ENCODE results near the gene CPE. TPM values are rescaled to one million over a fixed set of nuclear protein-coding genes. Genes with fewer than 3 reads are reported as not detected.

Gene CPE
- 6.9 and 8.5 TPM in 2 replicates for total RNA-seq

DNA sequence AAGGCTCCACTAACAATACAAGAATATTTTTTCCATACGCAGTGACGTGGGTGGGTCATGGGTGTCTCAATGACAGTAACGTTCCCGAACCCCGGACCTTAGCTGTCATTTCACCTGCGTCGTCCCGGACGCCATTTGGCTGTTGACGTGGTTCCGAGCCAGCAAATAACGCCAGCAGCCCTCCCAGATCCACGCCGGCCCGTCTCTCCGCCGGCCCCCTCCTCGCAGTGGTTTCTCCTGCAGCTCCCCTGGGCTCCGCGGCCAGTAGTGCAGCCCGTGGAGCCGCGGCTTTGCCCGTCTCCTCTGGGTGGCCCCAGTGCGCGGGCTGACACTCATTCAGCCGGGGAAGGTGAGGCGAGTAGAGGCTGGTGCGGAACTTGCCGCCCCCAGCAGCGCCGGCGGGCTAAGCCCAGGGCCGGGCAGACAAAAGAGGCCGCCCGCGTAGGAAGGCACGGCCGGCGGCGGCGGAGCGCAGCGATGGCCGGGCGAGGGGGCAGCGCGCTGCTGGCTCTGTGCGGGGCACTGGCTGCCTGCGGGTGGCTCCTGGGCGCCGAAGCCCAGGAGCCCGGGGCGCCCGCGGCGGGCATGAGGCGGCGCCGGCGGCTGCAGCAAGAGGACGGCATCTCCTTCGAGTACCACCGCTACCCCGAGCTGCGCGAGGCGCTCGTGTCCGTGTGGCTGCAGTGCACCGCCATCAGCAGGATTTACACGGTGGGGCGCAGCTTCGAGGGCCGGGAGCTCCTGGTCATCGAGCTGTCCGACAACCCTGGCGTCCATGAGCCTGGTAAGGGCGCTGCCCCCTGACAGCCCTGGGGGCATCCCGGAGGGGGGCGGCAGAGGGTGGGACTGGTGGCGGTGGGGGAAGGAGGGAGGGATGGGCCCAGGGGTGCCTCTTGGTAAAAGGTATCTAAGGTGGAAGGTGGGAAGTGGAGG lies at the start of gene CPE:
Gene CPE (plus strand): TSS at position 264 of the 933 bp plus-strand sequence. CDS start 214 bp downstream, at position 478.
- DNase-seq (ENCODE audit: insufficient read length, low spot score, missing footprints) = peak; percentile 95
- no peaks in the 10 kb centered on the region for H4K20me1 ChIP-seq (ENCODE audit: insufficient read depth, low read length)

DNA sequence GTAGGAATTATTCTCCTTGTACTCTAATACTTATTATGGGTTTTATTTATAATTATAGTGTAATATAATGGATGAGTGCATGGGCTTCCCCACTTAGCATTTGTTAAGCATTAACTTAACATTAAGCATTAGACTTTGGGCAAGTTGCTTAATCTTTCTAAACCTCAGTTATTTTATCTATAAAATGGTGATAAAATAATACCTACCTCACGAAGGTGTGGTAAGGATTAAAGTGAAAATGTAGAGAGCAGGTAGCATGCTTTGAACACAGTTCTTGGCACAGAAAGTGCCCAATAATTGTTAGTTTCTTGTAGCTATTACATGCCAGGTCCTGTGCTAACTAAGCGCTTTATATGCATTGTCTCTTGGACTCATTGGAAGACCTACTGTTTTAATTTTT lies 48.7 kb upstream of the CPE start:
- peaks cover 75% of the 10 kb centered on the region for H3K79me2 ChIP-seq (ENCODE audit: insufficient read depth, low read length)
- no peaks in the 10 kb centered on the region for H3K9me3 ChIP-seq (ENCODE audit: low read depth, low read length)
- DNase-seq (ENCODE audit: insufficient read length, low spot score, missing footprints) = no peak
- H3K4me3 ChIP-seq (ENCODE audit: insufficient read depth, low read length) = no peak overlapping the region
- H2AFZ ChIP-seq (ENCODE audit: low read length) = no peak overlapping the region
- H3K36me3 ChIP-seq (ENCODE audit: insufficient read depth, low read length) = peaks cover 6% of the 10 kb centered on the region
- no peak for TF ChIP-seq CTCF (IDR thresholded peaks at IDR 0.05; ENCODE audit: extremely low read depth, low read depth, low read length)
- peaks cover 25% of the 10 kb centered on the region for H3K4me1 ChIP-seq (ENCODE audit: insufficient read depth, low read length)
- peak overlapping the region; percentile 4 for H3K4me2 ChIP-seq (ENCODE audit: insufficient read depth, low read length)
- peaks cover 10% of the 10 kb centered on the region for H4K20me1 ChIP-seq (ENCODE audit: insufficient read depth, low read length)
- no peaks in the 10 kb centered on the region for H3K27me3 ChIP-seq (ENCODE audit: insufficient read depth, low read length)
- no peak overlapping the region for H3K27ac ChIP-seq (ENCODE audit: low read depth, low read length)

More for the DNA sequence above, at the start of gene CPE:
- H3K4me3 ChIP-seq (ENCODE audit: insufficient read depth, low read length) = peak within 1 kb of the TSS; percentile 75
- no peaks in the 10 kb centered on the region for H3K9me3 ChIP-seq (ENCODE audit: low read depth, low read length)
- peak; percentile 20 for TF ChIP-seq CTCF (IDR thresholded peaks at IDR 0.05; ENCODE audit: extremely low read depth, low read depth, low read length)
- H3K4me2 ChIP-seq (ENCODE audit: insufficient read depth, low read length) = peak within 1 kb of the TSS; percentile 90
- no peaks in the 10 kb centered on the region for H3K4me1 ChIP-seq (ENCODE audit: insufficient read depth, low read length)
- no peaks in the 10 kb centered on the region for H3K36me3 ChIP-seq (ENCODE audit: insufficient read depth, low read length)
- H3K79me2 ChIP-seq (ENCODE audit: insufficient read depth, low read length) = no peaks in the 10 kb centered on the region
- H2AFZ ChIP-seq (ENCODE audit: low read length) = peak within 1 kb of the TSS; percentile 94
- peaks cover 24% of the 10 kb centered on the region for H3K27me3 ChIP-seq (ENCODE audit: insufficient read depth, low read length)
- no peak within 1 kb of the TSS for H3K27ac ChIP-seq (ENCODE audit: low read depth, low read length)

GRCh38 chr4:165330666-165331065 lies 48.1 kb upstream of the CPE start:
- peaks cover 10% of the 10 kb centered on the region for H4K20me1 ChIP-seq (ENCODE audit: insufficient read depth, low read length)
- no peak overlapping the region for H3K4me3 ChIP-seq (ENCODE audit: insufficient read depth, low read length)
- peak overlapping the region; percentile 4 for H3K4me2 ChIP-seq (ENCODE audit: insufficient read depth, low read length)

More at GRCh38 chr4:165330666-165331065, 48.1 kb upstream of the CPE start:
- Histone ChIP-seq H3K36me3 (ENCODE audit: insufficient read depth, low read length) (peaks cover 6% of the 10 kb centered on the region), H3K27ac (ENCODE audit: low read depth, low read length) (no peak overlapping the region), H3K9me3 (ENCODE audit: low read depth, low read length) (no peaks in the 10 kb centered on the region), H3K27me3 (ENCODE audit: insufficient read depth, low read length) (no peaks in the 10 kb centered on the region), H2AFZ (ENCODE audit: low read length) (no peak overlapping the region), H3K79me2 (ENCODE audit: insufficient read depth, low read length) (peaks cover 81% of the 10 kb centered on the region), H3K4me1 (ENCODE audit: insufficient read depth, low read length) (peaks cover 24% of the 10 kb centered on the region)
- no peak for TF ChIP-seq CTCF (IDR thresholded peaks at IDR 0.05; ENCODE audit: extremely low read depth, low read depth, low read length)
- DNase-seq (ENCODE audit: insufficient read length, low spot score, missing footprints) = no peak

Data from osteoblast (primary cell).